ENCODE data around the gene FN1. TPM values are rescaled to one million over a fixed set of nuclear protein-coding genes. Genes with fewer than 3 reads are reported as not detected.

The FN1 gene
- total and polyA plus RNA-seq, 4 donors, result 339 to 1,753 (median 934) TPM

- no peaks in the 10 kb centered on the region for H3K4me1 ChIP-seq (ENCODE audit: control insufficient read depth in 5 of 5, insufficient read depth in 5 of 5, low read length in 5 of 5)
- peaks cover 21 to 26% (median 26%) of the 10 kb centered on the region in 4 donors for H3K36me3 ChIP-seq (ENCODE audit: control insufficient read depth in 4 of 4, insufficient read depth in 4 of 4, low read length in 4 of 4)
- no peak overlapping the region for H3K9ac ChIP-seq (ENCODE audit: insufficient read depth in 1 of 2, low read length in 2 of 2)
- no peak for TF ChIP-seq CTCF (IDR thresholded peaks at IDR 0.05; ENCODE audit: control extremely low read depth, extremely low read depth)
- H3K27me3 ChIP-seq (ENCODE audit: control insufficient read depth in 3 of 3, insufficient read depth in 3 of 3, low read length in 2 of 3), result no peaks in the 10 kb centered on the region
- 79 to 83% methylated on average over 6 of the region's 6 CpGs for WGBS, 2 donors
- ATAC-seq (ENCODE audit: insufficient read depth, low FRiP score) (no peak), DNase-seq (no peak)
- H3K4me3 ChIP-seq, result no peak overlapping the region
- H3K9me3 ChIP-seq (ENCODE audit: control insufficient read depth in 4 of 4, insufficient read depth in 3 of 4, low read length in 3 of 4), result no peaks in the 10 kb centered on the region
- H3K27ac ChIP-seq (ENCODE audit: low read depth in 1 of 2, low read length in 1 of 2), result no peak overlapping the region
Measured at GRCh38 chr2:215324811-215325210, 111.1 kb downstream of the FN1 start.

- no peak for TF ChIP-seq CTCF (IDR thresholded peaks at IDR 0.05; ENCODE audit: control extremely low read depth, extremely low read depth)
- Histone ChIP-seq H3K4me1 (ENCODE audit: control insufficient read depth in 5 of 5, insufficient read depth in 5 of 5, low read length in 5 of 5) (no peaks in the 10 kb centered on the region), H3K9ac (ENCODE audit: insufficient read depth in 1 of 2, low read length in 2 of 2) (no peak overlapping the region), H3K36me3 (ENCODE audit: control insufficient read depth in 4 of 4, insufficient read depth in 4 of 4, low read length in 4 of 4) (peaks cover 7 to 24% (median 20%) of the 10 kb centered on the region in 4 donors), H3K27ac (ENCODE audit: low read depth in 1 of 2, low read length in 1 of 2) (no peak overlapping the region), H3K27me3 (ENCODE audit: control insufficient read depth in 3 of 3, insufficient read depth in 3 of 3, low read length in 2 of 3) (no peaks in the 10 kb centered on the region), H3K9me3 (ENCODE audit: control insufficient read depth in 4 of 4, insufficient read depth in 3 of 4, low read length in 3 of 4) (no peaks in the 10 kb centered on the region), H3K4me3 (no peak overlapping the region)
- no peak for DNase-seq
- no peak for ATAC-seq (ENCODE audit: insufficient read depth, low FRiP score)
- 91 to 96% methylated on average over 7 of the region's 7 CpGs for WGBS, 2 donors
Measured at GRCh38 chr2:215320679-215321078, 115.2 kb downstream of the FN1 start.

GRCh38 chr2:215320102-215320501, 115.8 kb downstream of the FN1 start:
- Histone ChIP-seq H3K9me3 (ENCODE audit: control insufficient read depth in 4 of 4, insufficient read depth in 3 of 4, low read length in 3 of 4) (no peaks in the 10 kb centered on the region), H3K27me3 (ENCODE audit: control insufficient read depth in 3 of 3, insufficient read depth in 3 of 3, low read length in 2 of 3) (no peaks in the 10 kb centered on the region), H3K4me3 (no peak overlapping the region), H3K4me1 (ENCODE audit: control insufficient read depth in 5 of 5, insufficient read depth in 5 of 5, low read length in 5 of 5) (no peaks in the 10 kb centered on the region), H3K9ac (ENCODE audit: insufficient read depth in 1 of 2, low read length in 2 of 2) (no peak overlapping the region), H3K27ac (ENCODE audit: low read depth in 1 of 2, low read length in 1 of 2) (no peak overlapping the region), H3K36me3 (ENCODE audit: control insufficient read depth in 4 of 4, insufficient read depth in 4 of 4, low read length in 4 of 4) (peaks cover 8 to 24% (median 19%) of the 10 kb centered on the region in 4 donors)
- WGBS, 2 donors, result 86 to 92% methylated on average over 3 of the region's 3 CpGs
- ATAC-seq (ENCODE audit: insufficient read depth, low FRiP score), result no peak
- no peak for TF ChIP-seq CTCF (IDR thresholded peaks at IDR 0.05; ENCODE audit: control extremely low read depth, extremely low read depth)
- DNase-seq, result no peak

- DNase-seq (no peak), ATAC-seq (ENCODE audit: insufficient read depth, low FRiP score) (no peak)
- TF ChIP-seq CTCF (IDR thresholded peaks at IDR 0.05; ENCODE audit: control extremely low read depth, extremely low read depth), result no peak
- H3K4me1 ChIP-seq (ENCODE audit: control insufficient read depth in 5 of 5, insufficient read depth in 5 of 5, low read length in 5 of 5), result no peaks in the 10 kb centered on the region
- WGBS, 2 donors, result 99% methylated on average over 5 of the region's 5 CpGs
- no peaks in the 10 kb centered on the region for H3K27me3 ChIP-seq (ENCODE audit: control insufficient read depth in 3 of 3, insufficient read depth in 3 of 3, low read length in 2 of 3)
- no peak overlapping the region for H3K27ac ChIP-seq (ENCODE audit: low read depth in 1 of 2, low read length in 1 of 2)
- H3K9me3 ChIP-seq (ENCODE audit: control insufficient read depth in 4 of 4, insufficient read depth in 3 of 4, low read length in 3 of 4), result no peaks in the 10 kb centered on the region
- H3K4me3 ChIP-seq, result no peak overlapping the region
- peaks cover 8 to 25% (median 19%) of the 10 kb centered on the region in 4 donors for H3K36me3 ChIP-seq (ENCODE audit: control insufficient read depth in 4 of 4, insufficient read depth in 4 of 4, low read length in 4 of 4)
- H3K9ac ChIP-seq (ENCODE audit: insufficient read depth in 1 of 2, low read length in 2 of 2), result no peak overlapping the region
Measured at GRCh38 chr2:215319500-215319899, 116.4 kb downstream of the FN1 start.
